MV-4-11 (cell line): Measurements from ENCODE around the gene NDUFS8.

ENCODE experiments used
- DNase-seq: peaks from one replicate; lab custom pipeline; 2025; lab: John Stamatoyannopoulos, UW

Gene NDUFS8

GRCh38 chr11:68049509-68050370 lies 19.3 kb downstream of the NDUFS8 start:
- no peak for DNase-seq

GRCh38 chr11:68050371-68050841 lies 19.9 kb downstream of the NDUFS8 start:
- DNase-seq: no peak

- no peak for DNase-seq
These were observed 21.0 kb downstream of the NDUFS8 start for GRCh38 chr11:68051191-68052136.

- no peak for DNase-seq
These were observed 21.8 kb downstream of the NDUFS8 start for GRCh38 chr11:68052137-68052873.

- no peak for DNase-seq
These were observed 22.6 kb downstream of the NDUFS8 start for GRCh38 chr11:68053117-68053516.

- DNase-seq: no peak
These were observed 23.7 kb downstream of the NDUFS8 start for GRCh38 chr11:68053981-68054812.

GRCh38 chr11:68056317-68057285 lies 26.1 kb downstream of the NDUFS8 start:
- DNase-seq: no peak

GRCh38 chr11:68057807-68058206 lies 27.3 kb downstream of the NDUFS8 start:
- DNase-seq: no peak

GRCh38 chr11:68061508-68061907 lies 31.0 kb downstream of the NDUFS8 start:
- DNase-seq: no peak

- no peak for DNase-seq
These were observed 34.4 kb downstream of the NDUFS8 start for GRCh38 chr11:68064926-68065325.

GRCh38 chr11:68065841-68066240 lies 35.4 kb downstream of the NDUFS8 start:
- DNase-seq: no peak

- DNase-seq: no peak
These were observed 36.3 kb downstream of the NDUFS8 start for GRCh38 chr11:68066742-68067141.

GRCh38 chr11:68067991-68068390 lies 37.5 kb downstream of the NDUFS8 start:
- no peak for DNase-seq

GRCh38 chr11:68071281-68072048 lies 41.0 kb downstream of the NDUFS8 start:
- DNase-seq: no peak

GRCh38 chr11:68074584-68075352 lies 44.3 kb downstream of the NDUFS8 start:
- DNase-seq: no peak

GRCh38 chr11:68076371-68077042 lies 46.0 kb downstream of the NDUFS8 start:
- no peak for DNase-seq
